OCI-LY1 (cell line): ENCODE measurements around the gene SNAPC5.
"Not testable (repeated sequence)": the region's sequence is repeated elsewhere in the genome, so short reads cannot be mapped to it uniquely, and the experiment has no call there.

Experiments used
- H2AFZ ChIP-seq: fragments of 200-600 bp; sonication (generic), shearing (Covaris generic); 2 replicates; pipeline ENCODE4 v1.6.0; 2014; ENCODE audit warnings: antibody characterized with exemption, mild to moderate bottlenecking, low read length
- H3F3A ChIP-seq: fragments of 200-600 bp; sonication (generic), shearing (Covaris generic); 2 replicates; pipeline ENCODE4 v1.6.0; 2014; ENCODE audit warnings: mild to moderate bottlenecking, antibody characterized with exemption, low read length, moderate library complexity; ENCODE audit not compliant: insufficient read depth
- H3K27ac ChIP-seq: fragments of 200-600 bp; sonication (generic); 2 replicates; pipeline ENCODE4 v1.5.1; 2014; ENCODE audit warnings: low read length, mixed run types, mild to moderate bottlenecking, low read depth; ENCODE audit not compliant: poor library complexity, severe bottlenecking
- H3K27me3 ChIP-seq: fragments of 200-600 bp; sonication (generic); 2 replicates; pipeline ENCODE4 v1.6.0; 2014; ENCODE audit warnings: antibody characterized with exemption, mild to moderate bottlenecking, low read length, moderate library complexity; ENCODE audit not compliant: insufficient read depth
- H3K36me3 ChIP-seq: fragments of 200-600 bp; sonication (generic); 2 replicates; pipeline ENCODE4 v1.6.1; 2014; ENCODE audit warnings: mild to moderate bottlenecking, antibody characterized with exemption, low read length, moderate library complexity, mixed read lengths; ENCODE audit not compliant: insufficient read depth
- H3K4me1 ChIP-seq: fragments of 200-600 bp; sonication (generic); 2 replicates; pipeline ENCODE4 v1.5.1; 2014; ENCODE audit warnings: mild to moderate bottlenecking, low read length, moderate library complexity; ENCODE audit not compliant: insufficient read depth, severe bottlenecking
- H3K4me2 ChIP-seq: fragments of 200-600 bp; sonication (generic), shearing (Covaris generic); 2 replicates; pipeline ENCODE4 v1.6.1; 2014; ENCODE audit warnings: low read length
- H3K4me3 ChIP-seq: fragments of 200-600 bp; sonication (generic); 2 replicates; pipeline ENCODE4 v1.5.1; 2014; ENCODE audit warnings: low read length, low read depth, mild to moderate bottlenecking, mixed read lengths; ENCODE audit not compliant: poor library complexity, severe bottlenecking
- H3K79me2 ChIP-seq: fragments of 200-600 bp; shearing (Covaris generic); 2 replicates; pipeline ENCODE4 v1.6.1; 2016; ENCODE audit warnings: mixed run types, low read length, mixed read lengths; ENCODE audit not compliant: insufficient read depth
- H3K9ac ChIP-seq: fragments of 200-600 bp; sonication (generic), shearing (Covaris generic); 2 replicates; pipeline ENCODE4 v1.6.1; 2014; ENCODE audit warnings: mild to moderate bottlenecking, low read length, mixed read lengths
- H3K9me2 ChIP-seq: fragments of 200-600 bp; sonication (generic), shearing (Covaris generic); 2 replicates; pipeline ENCODE4 v1.6.1; 2014; ENCODE audit warnings: low read depth, mild to moderate bottlenecking, low read length, mixed read lengths
- H3K9me3 ChIP-seq: fragments of 200-600 bp; shearing (Covaris generic); 2 replicates; pipeline ENCODE4 v1.6.1; 2014; ENCODE audit warnings: low read length, mixed read lengths
- H4K20me1 ChIP-seq: fragments of 200-600 bp; sonication (generic), shearing (Covaris generic); 2 replicates; pipeline ENCODE4 v1.6.0; 2016; ENCODE audit warnings: mild to moderate bottlenecking, low read length; ENCODE audit not compliant: insufficient read depth
- CTCF ChIP-seq: fragments of 200-600 bp; sonication (generic), shearing (Covaris generic); IDR thresholded peaks from 2 replicates; pipeline ENCODE4 v1.5.1; 2017; ENCODE audit warnings: mild to moderate bottlenecking, antibody characterized with exemption, low read length, moderate library complexity, mixed read lengths
- EZH2 ChIP-seq: fragments of 200-600 bp; sonication (generic), shearing (Covaris generic); IDR thresholded peaks from 2 replicates; pipeline ENCODE4 v1.8.0; 2017; ENCODE audit warnings: borderline replicate concordance, mixed run types, mild to moderate bottlenecking, antibody characterized with exemption, low read length, moderate library complexity, mixed read lengths

The SNAPC5 gene

GRCh38 chr15:66503780-66504562 is 6.4 kb upstream of the SNAPC5 start:
- H3K27ac ChIP-seq, result peak overlapping the region; percentile 86
- peaks cover 59% of the 10 kb centered on the region for H3K36me3 ChIP-seq
- H2AFZ ChIP-seq, result no peak overlapping the region
- no peaks in the 10 kb centered on the region for H3K9me3 ChIP-seq
- peaks cover 47% of the 10 kb centered on the region for H3K79me2 ChIP-seq
- H3K4me2 ChIP-seq, result peak overlapping the region; percentile 95
- peaks cover 39% of the 10 kb centered on the region for H3K4me1 ChIP-seq
- H4K20me1 ChIP-seq, result no peaks in the 10 kb centered on the region
- H3F3A ChIP-seq, result peaks cover 21% of the 10 kb centered on the region
- peak overlapping the region; percentile 96 for H3K4me3 ChIP-seq
- TF ChIP-seq EZH2, result no peak
- TF ChIP-seq CTCF, result no peak
- H3K9ac ChIP-seq, result peak overlapping the region; percentile 89
- no peaks in the 10 kb centered on the region for H3K9me2 ChIP-seq
- H3K27me3 ChIP-seq, result no peaks in the 10 kb centered on the region

DNA sequence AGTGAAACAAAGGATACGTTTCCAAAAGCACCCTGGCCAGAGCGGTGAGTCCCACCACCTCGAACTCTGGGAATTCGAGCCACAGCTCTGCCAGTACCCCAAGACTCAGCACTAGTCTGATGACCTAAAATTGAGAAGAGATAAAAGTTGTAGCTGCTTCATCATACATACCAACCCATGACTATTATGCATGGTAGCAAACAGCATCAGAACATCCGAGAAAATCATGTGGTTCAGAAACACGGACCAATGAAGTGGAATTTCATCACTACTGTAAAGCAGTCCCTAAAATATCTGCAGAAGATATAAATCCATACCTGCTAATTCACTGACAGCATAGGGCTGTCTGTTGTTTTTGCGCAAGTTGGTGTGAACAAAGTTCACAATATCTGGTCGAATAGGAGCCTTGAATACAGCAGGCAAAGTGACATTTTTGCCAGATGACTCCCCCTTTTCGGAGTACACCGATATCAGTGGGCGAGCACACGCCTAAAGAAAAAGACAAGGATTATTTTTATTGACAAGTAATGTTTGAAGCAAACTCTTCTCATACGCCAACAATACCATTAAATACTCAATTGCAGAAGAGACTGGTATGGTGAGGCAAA is 5.6 kb upstream of the SNAPC5 start:
- peak overlapping the region; percentile 86 for H3K27ac ChIP-seq

DNA sequence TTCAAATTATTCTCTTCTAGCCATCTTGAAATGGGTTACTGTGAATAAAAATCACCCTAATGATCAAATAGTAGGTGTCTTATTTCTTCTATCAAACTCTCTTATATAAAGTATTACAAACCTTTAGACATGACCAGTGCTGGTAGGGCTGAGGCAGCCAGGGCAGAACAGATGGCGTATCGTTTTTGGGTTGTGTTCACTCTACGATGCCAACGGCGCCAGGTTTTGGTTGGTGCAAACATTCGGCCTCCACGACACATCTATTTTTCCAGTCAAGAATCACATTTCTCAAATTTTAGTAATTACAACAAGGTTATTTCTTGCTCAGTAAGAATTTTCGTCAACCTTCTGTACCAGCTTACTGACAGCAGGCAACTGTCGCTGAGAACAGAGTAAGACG is 4.9 kb upstream of the SNAPC5 start:
- H3K4me3 ChIP-seq, result peak overlapping the region; percentile 96
- H3K9ac ChIP-seq, result peak overlapping the region; percentile 89
- H3K36me3 ChIP-seq, result peaks cover 65% of the 10 kb centered on the region
- peaks cover 42% of the 10 kb centered on the region for H3K4me1 ChIP-seq
- H3K79me2 ChIP-seq, result peaks cover 47% of the 10 kb centered on the region
- no peaks in the 10 kb centered on the region for H3K9me2 ChIP-seq
- TF ChIP-seq CTCF (no peak), EZH2 (no peak)
- H3K27me3 ChIP-seq, result no peaks in the 10 kb centered on the region
- H3K4me2 ChIP-seq, result peak overlapping the region; percentile 95
- H2AFZ ChIP-seq, result no peak overlapping the region
- peak overlapping the region; percentile 86 for H3K27ac ChIP-seq
- no peaks in the 10 kb centered on the region for H4K20me1 ChIP-seq
- no peaks in the 10 kb centered on the region for H3K9me3 ChIP-seq
- peaks cover 31% of the 10 kb centered on the region for H3F3A ChIP-seq

More for the DNA sequence above, 5.6 kb upstream of the SNAPC5 start:
- H3K79me2 ChIP-seq, result peaks cover 47% of the 10 kb centered on the region
- peaks cover 28% of the 10 kb centered on the region for H3F3A ChIP-seq
- H3K9ac ChIP-seq, result peak overlapping the region; percentile 89
- H3K4me3 ChIP-seq, result peak overlapping the region; percentile 96
- H3K4me1 ChIP-seq, result peaks cover 39% of the 10 kb centered on the region
- not testable (repeated sequence) for H3K9me3 ChIP-seq, H4K20me1 ChIP-seq, H3K9me2 ChIP-seq, H3K27me3 ChIP-seq, H2AFZ ChIP-seq
- H3K4me2 ChIP-seq, result peak overlapping the region; percentile 95
- H3K36me3 ChIP-seq, result peaks cover 63% of the 10 kb centered on the region

- H4K20me1 ChIP-seq, H3K27ac ChIP-seq, H3K27me3 ChIP-seq, H3K9me2 ChIP-seq, H3K4me3 ChIP-seq, H3K9me3 ChIP-seq, H3K4me2 ChIP-seq, H2AFZ ChIP-seq, H3K9ac ChIP-seq: not testable (repeated sequence)
- H3K4me1 ChIP-seq, result peaks cover 42% of the 10 kb centered on the region
- H3F3A ChIP-seq, result peaks cover 31% of the 10 kb centered on the region
- H3K36me3 ChIP-seq, result peaks cover 79% of the 10 kb centered on the region
- peaks cover 35% of the 10 kb centered on the region for H3K79me2 ChIP-seq
Observed at GRCh38 chr15:66500346-66500745, 2.8 kb upstream of the SNAPC5 start.
